Limb (tissue), 2 donors: Measurements from ENCODE around the gene SVOP.
"Not testable (repeated sequence)": the region's sequence is repeated elsewhere in the genome, so short reads cannot be mapped to it uniquely, and the experiment has no call there.

Source experiments
- DNase-seq, 2 donors: peaks; one replicate each; pipeline ENCODE4 v3.0.0-alpha.2; 2016; ENCODE audit errors: extremely low spot score in 2 of 2

Gene SVOP

DNA sequence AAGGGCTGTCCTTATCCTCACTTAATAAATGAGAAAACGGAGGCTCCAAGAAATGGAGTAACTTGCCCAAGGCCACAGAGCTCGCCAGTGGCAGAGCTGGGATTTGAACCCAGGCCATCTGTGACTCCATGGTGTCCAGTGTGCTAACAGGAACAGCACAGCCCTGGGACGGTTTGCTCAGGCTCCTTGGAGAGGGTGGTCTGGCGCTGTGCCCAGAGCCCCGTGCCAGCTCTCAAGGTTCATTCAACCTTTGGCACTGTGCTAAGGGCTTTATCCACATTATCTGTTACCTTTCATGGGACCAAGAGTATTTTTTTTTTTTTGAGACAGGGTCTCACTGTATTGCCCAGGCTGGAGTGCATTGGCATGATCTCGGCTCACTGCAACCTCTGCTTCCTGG lies 132.8 kb downstream of the SVOP start:
- DNase-seq, result no peak

DNA sequence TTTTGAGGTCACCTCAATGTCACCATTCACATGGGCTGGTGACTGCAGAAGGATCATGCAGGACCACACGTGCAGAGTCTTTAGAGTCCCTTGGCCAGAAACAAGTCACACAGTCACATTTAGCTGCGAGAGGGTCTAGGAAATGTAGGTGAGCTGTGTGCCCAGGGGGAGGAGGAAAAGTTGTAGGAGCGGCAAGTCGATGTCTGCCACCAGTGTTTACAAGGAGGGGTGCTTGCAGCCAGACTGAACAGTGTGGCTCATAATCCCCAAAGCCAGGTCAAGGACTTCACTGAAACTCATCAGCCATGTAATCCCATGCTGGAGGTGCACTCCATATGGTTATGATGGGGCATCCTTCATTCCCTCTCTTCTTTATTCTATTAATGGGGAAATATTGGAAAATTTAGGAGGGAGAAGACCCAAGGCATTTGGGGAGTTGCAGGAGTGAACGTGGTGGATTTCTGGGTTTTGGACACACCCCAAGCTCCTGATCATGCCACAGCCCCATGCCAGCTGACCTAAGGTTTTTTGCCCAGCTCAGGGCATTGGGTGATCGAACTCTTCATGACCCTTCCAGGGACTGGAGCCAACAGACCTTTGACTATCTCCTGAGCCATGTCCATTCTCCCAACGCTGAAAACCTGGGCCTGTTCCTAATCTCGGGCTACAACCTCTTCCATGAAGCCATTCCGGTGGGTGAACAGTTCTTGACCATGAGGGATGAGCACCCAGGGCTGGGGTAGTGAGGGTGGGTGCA lies 133.8 kb downstream of the SVOP start:
- no peak for DNase-seq

DNA sequence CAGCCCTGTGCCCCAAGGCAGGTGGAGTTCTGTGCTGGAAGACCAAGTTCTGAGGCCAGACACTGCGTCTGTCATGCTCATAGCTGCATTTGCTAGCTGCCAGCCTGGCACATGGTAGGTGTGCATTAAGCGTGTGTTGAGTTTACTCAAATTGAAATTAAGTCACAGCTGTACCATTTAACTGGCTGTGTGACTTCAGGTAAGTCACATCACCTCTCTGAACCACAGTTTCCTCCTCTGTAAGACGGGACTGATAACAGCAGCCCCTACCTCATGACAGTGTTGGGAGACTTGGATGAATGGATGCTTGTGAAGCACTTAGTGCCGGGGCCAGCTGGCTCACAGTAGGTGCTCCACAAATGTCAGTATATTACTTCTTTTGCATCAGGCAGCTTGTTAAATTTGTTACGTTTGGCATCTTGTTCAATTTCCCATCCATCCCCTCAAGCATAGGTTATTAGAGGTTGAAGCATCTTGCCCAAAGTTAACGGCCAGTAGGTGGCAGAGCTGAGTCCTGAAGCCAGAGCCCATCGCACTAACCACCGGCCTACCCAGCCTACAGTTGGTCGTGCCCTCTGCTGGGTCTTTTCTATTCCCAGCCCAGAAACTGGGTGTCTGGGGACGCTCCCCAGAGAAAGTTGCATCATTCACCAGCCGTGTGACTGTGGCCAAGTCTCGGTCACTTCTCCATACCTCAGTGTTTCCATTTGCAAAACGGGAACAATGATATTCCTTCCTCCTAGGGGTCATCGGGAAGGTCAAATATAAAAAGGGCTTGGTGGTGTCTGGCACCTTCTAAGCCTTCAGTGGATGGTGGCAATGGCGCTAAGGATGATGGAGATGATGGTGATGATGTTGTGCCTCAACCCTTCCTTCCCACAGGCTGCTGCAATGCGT lies 136.5 kb downstream of the SVOP start:
- no peak for DNase-seq

DNA sequence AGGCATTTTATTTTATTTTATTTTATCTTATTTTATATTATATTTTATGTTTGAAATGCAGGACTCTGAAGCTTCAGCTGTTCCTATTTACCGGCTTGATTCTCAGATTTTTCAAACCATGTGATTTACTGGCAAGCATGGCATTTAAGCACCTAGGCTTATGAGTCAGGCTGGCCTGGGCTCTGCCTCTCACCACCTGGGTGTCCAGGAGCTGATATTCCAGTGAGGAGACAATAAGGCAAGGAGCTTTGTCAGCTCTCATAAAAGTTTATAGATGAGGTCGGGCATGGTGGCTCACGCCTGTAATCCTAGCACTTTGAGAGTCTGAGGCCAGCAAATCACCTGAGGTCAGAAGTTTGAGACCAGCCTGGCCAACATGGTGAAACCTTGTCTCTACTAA lies 138.9 kb downstream of the SVOP start:
- DNase-seq, result no peak

DNA sequence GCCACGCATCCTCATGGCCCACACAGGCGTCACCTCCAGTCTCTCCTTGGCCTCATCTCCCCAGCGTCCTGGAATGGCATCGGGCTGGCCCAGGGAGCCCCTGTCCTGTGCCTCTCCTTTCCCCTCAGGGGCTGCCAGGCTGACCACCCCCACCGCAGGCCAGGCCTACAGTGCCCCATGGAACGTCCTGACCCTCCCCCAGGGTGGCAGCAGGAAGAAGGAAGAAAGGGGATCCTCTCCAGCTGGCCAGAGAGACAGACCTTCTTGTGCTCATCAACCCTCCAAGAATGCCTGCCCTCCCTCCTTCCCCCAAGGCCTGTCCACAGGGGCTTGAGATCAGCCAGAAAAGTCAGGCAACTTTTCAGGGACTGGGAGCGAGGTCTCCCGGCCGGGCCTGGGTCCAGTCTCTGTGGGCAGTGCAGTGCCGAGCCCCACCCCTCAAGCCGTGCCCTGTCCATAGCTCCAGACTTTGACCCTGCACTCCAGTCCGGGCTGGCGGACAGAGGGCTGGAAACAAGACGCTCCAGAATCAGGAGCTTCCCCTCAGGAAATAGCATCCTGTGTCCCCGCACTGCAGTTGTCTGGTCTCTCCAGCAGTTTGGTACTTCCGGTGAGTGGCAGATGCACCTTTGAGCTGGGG lies 141.1 kb downstream of the SVOP start, which contains the start of gene DAO:
Gene DAO (plus strand): TSS at position 478 of the 640 bp plus-strand sequence. CDS start 4,915 bp downstream, outside the sequence.
- DNase-seq, result no peak

DNA sequence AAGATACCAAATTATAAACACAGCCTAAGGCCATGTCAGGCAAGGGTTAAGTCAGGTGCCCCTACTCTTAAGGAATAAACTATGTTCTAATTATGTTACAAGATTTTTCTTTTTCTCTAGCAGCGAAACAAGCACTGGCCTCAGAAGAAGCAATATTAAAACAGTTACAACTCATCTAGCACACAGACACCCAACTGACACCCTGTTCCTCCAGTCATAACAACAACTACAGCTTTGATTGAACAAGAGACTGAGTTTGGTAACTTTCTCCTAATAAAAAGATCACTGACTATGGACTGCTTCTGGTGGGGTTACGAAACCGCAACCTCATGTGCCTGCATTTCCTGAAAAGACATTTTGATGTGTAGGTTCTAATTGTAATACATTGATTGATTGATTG lies 144.3 kb downstream of the SVOP start:
- DNase-seq, result no peak

DNA sequence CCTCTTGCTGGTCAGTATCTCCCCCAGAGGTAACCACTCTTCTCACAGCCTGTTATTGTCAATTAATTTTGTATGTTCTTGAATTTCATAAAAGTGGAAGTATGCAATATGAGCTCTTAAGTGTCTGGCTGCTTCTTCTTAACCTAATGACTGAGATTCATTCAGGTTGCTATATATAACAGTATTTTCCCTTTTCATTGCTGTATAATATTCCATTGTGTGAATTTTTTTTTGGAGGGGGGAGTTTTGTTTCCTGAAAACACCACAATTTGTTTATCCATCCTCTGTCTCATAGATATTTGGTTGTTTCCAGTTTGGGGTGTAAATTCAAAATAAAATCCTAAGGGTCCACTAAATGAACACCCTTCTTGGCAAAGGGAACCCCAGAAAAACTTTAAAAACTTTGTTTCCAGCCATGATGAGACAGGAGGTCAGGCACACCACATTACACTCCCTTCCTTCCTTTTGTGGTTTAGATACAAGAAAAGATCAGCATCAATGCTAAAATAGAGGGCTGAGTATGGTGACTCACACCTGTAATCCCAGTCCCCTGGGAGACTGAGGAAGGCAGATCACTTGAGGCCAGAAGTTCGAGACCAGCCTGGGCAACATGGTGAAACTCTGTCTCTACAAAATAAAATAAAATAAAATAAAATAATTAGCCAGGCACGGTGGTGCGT lies 145.0 kb downstream of the SVOP start:
- DNase-seq, result no peak

DNA sequence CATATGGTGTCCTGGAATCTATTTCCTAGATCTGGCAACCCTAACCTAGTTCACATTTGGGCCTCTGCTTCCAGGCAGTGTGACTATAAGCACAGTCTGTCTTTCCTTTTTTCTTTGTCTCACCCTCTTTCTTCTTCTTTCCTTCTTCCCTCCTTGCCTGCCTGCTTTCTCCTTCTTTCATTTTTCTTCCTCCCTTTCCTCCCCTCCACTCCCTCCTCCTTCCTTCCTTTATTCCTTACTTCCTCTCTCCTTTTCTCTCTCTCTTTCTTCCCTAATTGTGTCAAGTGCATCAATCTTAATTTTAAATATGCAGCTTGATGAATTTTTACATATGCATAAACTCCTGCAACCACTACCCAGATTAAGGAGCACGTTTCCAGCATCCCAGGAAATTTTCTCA lies 145.6 kb downstream of the SVOP start:
- DNase-seq, result no peak

DNA sequence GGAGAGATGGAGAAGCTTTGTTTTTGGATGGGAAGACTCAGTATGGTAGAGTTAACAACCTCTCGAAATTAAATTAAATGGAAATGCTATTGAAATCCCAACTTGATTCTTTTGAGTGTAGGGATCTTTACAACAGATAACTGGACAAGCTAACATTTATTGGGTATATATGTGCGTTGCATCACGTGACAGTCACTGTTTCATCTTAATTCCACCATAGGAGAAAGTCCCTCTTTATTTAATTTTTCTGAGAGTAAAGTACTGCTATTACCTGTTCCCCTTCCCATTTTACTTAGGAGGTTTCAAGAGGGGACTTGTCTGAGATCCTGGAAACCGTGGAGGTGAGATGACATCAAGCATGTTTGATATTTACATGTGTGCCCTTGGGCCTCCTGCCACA lies 152.1 kb downstream of the SVOP start:
- DNase-seq, result no peak

DNA sequence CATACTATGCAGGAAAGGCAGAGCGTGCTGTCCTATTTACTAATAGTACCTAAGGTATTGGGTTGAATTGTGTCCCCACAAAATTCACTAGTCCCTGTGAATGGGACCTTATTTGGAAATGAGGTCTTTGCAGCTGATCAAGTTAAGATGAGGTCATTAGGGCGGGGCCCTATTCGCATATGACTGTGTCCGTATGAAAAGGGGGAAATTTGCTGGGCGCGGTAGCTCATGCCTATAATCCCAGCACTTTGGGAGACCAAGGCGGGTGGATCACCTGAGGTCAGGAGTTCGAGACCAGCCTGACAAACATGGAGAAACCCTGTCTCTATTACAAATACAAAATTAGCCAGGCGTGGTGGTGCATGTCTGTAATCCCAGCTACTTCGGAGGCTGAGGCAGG lies 154.8 kb downstream of the SVOP start:
- not testable (repeated sequence) for DNase-seq

DNA sequence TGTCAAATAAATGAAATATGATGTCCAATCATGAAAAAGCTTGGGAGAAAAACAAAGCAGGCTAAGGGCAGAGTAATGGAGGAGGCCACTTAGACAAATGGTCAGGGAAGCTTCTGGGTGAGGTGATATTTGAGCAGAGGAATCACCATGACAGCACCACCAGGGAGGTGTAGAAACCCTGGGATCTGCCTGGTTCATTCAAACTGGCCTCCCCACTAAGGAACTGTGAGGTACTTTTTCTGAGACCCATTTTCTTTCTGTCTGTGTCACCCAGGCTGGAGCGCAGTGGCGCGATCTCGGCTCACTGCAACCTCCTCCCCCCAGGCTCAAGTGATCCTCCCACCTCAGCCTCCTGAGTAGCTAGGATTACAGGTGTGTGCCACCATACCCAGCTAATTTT lies 155.7 kb downstream of the SVOP start:
- DNase-seq, result no peak

DNA sequence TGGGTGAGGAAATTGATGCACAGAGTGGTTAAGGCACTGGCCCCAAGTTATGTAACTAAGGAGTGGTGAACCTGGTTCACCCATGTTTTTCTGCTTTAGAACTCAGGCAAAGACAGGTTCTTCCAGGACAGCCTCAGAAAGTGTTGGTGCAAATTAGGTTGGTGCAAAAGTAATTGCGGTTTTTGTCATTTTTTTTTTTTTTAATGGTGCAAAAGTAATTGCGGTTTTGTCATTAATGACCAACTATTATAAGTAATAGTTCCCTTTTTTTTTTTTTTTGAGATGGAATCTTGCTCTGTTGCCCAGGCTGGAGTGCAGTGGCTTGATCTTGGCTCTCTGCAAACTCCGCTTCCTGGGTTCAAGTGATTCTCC lies 158.3 kb downstream of the SVOP start:
- no peak for DNase-seq

DNA sequence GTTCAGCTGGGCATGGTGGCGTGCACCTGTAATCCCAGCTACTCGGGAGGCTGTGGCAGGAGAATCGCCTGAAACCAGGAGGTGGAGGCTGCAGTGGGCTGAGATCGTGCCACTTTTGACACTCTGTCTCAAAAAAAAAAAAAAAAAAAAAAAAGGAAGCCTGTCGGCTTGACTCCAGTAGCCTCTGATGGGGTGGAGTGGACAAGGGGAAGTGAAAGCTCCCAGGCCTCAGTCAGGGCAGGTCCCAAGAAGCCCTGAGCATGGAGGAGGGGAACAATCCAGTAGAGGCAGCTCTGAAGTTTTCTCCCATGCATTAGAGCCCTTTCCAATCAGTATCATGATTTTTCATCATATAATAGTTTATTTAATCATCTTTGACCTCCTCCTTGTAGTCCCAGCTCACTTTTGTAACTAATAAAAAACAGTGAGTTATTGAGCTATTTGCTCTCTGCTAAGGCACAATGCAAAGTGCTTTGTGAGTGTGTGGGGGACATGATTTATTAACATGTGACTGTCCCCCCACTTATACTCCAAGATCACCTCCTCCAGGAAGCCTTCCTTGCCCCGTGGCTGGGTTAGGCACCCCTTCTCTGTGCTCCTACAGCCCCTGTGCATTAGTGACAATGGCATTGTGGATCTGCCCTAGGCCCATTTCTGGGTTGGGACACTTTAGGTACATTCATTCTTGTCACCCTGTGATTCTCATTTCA lies 158.8 kb downstream of the SVOP start:
- no peak for DNase-seq

DNA sequence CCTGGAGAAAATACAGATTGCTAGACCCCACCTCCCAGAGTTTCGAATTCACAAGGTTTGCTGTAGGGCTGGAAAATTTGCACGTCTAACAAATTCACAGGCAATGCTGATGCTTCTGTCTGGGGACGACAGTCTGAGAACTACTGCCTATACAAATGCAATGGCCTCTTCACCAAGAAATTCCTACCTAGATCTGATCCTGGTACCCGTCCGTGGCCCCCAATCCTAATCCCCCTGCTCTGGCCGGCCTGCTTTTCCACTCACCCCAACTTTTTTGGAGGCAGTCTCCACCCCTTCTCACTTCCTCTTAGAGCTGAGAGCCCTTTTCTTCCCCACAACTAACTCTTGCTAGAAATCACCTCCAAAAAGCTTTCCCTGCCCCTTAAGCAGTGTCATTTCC lies 160.4 kb downstream of the SVOP start:
- DNase-seq, result no peak

DNA sequence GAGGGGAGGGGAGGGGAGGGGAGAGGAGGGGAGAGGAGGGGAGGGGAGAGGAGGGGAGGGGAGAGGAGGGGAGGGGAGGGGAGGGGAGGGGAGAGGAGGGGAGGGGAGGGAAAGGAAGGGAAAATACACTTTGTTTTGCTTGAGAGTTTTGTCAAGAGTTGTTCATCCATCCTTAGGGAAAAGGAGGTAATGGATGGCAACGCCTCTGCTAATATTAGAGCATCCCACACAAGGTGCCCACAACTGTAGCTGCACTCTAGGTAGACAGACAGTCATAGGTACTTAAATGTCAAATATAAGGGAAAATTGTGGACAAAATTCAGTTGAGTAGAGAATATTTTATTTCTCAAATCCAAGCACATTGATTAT lies 161.0 kb downstream of the SVOP start:
- no peak for DNase-seq

DNA sequence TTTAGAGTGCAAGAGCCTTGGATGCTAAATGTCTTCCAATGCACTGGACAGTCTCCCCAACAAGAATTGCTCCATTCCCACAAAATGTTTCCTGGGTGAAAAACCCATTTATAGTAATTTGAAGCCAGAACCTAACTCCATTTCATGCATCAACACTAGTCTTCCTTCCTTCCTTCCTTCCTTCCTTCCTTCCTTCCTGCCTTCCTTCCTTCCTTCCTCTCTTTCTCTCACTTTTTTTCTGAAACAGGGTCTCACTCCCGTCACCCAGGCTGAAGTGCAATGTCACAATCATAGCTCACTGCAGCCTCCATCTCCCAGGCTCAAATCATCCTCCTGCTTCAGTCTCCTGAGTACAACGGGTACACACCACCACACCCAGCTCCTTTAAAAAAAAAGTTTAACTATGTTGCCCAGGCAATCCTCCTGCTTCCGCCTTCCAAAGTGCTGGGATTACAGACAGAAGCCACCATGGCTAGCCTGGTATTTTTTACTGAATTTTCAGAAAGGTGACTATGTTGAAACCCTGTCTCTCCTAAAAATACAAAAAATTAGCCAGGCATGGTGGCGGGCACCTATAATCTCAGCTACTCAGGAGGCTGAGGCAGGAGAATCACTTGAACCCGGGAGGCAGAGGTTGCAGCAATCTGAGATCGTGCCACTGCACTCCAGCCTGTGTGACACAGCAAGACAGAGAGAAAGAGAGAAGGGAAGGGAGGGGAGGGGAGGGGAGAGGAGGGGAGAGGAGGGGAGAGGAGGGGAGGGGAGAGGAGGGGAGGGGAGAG lies 161.5 kb downstream of the SVOP start:
- not testable (repeated sequence) for DNase-seq

DNA sequence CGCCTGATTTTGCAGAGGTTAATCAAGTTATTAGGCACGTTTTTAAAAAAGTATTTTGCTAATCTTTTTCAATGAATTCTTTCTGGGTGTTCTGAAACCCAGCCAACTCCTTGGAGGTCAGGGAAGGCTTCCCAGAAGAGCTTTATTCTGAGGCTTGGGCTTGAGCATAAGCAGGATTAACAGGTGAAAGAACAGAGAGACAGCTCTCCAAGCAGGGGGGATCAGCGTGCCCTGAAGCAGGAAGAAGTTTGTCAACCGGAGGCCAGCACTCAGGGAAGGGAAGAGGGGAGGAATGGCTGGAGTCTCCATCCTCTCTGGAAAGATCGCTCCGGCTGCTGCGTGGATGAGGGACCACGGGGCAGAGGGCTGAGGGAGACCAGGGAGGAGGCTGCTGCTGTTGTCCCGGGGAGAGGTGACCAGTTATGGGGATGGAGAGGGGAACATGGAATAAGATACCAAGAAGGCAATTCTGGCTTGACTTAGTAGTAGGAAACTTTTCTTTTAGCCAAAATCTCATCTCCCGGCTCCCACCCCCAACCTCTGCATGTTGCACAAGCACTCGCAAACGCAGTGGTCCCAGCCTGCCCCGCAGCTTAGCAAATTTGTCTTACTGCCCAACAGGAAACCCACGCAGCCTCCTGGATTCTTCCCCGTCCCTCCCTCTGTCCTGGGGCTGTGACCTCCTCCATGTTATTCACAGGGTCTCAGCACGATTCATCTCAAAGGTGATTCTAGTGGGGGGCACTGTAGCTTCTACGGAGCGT lies 162.4 kb downstream of the SVOP start:
- no peak for DNase-seq
